Activated CD8-positive, alpha-beta memory T cell treated with anti-CD3 and anti-CD28 coated beads for 1 hour (primary cell): Measurements from ENCODE around the gene TBC1D8.

Source experiments
- DNase-seq, 2 donors: peaks; one replicate each; pipeline ENCODE4 v3.0.0-alpha.2; 2020; ENCODE audit warnings: low read depth in 1 of 2; ENCODE audit errors: extremely low read depth in 1 of 2

The TBC1D8 gene

GRCh38 chr2:101162561-101163330 is 11.6 kb upstream of the TBC1D8 start:
- no peak for DNase-seq

DNA sequence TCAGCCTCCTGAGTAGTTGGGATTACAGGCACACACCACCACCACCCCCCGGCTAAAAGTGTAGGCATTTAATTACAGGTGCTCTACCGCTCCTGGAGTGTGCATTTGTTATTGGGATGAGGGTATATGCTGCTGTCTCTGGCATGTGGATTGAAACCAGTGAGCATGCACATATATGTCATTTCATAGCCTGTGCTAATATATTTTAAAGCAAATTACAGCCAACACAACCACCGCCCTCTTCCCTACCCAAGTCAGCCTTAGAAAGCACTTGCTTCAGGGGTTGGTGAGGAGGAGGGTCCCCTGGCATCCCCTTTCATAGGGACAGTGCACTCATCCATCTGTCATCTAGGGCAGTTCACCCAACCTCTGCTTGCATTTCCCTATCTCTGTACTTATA is 10.5 kb upstream of the TBC1D8 start:
- DNase-seq: no peak

DNA sequence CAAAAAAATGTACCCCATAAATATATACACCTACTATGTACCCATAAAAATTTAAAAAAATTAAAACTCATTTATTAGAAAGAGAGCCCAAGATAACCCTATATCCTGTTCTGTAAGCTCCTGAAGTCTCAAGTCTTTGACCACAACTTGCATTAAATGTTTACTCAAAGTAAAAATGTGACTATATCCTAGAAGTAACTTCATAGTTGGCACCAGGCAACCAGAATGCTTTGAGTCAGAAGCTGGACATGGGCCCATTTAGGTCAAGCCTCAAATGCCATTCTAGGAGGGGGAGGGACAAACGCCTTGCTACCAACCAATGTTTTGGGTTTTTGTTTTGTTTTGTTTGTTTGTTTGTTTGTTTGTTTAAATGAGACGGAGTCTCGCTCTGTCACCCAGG is 9.3 kb upstream of the TBC1D8 start:
- DNase-seq: no peak

DNA sequence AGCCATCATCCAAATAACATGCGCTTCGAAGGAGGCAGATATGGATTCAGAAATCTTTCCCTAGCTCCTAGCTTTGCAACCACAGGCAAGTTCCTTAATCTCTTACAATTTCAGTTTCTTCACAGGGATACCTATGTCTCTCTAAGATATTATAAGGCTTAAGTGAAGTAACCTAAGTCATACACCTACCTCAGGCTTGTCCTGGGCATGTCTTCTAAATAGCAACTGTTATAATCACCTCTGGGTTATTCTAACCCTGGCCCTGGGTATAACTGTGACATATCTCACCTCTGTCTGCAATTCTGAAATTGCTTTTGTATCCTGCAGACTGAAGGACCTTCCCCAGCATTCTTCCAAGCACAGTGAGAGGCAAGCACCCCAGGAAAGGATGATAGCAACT is 8.3 kb upstream of the TBC1D8 start:
- no peak for DNase-seq

DNA sequence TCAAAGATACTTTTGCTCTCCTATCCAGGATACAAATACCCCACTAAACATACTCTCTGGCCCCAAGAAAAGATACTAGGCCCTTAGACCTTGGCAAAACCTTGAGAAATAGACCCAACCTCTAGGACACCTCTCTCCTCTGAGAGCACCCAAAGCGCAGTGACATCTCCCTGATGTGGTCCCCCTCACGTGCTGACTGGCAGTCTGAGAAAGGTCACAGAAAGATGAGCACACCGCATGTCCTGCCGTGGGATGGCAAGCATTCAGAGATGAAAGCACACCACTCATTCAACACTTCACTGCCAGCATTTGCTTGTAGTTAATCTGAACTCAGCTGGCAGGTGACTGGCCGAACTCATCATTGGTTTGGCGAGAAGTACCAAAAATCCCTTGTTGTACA is 6.1 kb upstream of the TBC1D8 start:
- DNase-seq: no peak

DNA sequence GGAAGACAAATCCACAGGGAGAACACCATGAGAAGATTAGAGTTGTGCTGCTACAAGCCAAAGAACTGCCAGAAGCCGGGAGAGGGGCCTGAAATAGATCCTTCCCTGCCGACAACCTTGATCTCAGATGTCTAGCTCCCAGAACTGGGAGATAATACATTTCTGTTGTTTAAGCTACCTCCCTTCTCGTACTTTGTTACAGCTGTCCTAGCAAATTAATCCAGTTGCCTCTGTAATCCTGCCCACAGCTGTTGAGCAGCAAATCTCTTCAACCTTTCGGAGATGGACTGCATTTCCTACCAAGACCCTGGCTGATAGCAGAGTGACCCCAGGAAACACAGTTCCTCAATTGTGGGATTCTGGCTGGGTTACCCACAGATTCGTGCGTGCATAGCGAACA is 2.6 kb upstream of the TBC1D8 start:
- DNase-seq: no peak

DNA sequence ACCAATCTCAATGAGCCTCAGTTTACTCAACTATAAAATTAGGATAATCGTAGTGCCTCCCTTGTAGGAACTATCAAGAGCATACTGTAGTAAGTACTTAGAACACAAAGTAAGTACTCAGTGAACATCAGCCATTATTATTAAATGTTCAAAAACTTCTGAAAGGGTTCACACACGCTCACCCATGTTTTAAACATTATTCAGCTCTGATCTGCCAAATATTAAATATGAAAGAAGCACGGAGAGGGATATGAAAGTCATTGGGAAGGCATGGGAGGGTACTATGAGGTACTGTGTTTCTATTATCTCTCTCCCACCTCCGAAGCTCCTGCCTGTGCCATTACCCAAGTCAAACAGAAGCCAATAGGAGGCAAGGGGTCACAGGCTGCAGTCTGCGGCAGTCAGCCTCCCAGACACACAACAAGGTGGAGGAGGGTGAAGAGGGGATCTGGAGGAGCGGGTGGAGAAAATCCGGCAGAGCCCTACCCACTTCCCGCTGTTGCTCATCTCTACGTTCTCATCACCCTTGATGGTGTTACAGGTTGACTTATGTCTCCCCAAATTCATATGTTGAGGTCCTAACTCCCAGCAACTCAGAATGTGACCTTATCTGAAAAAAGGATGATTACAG is 2.0 kb upstream of the TBC1D8 start:
- no peak for DNase-seq

DNA sequence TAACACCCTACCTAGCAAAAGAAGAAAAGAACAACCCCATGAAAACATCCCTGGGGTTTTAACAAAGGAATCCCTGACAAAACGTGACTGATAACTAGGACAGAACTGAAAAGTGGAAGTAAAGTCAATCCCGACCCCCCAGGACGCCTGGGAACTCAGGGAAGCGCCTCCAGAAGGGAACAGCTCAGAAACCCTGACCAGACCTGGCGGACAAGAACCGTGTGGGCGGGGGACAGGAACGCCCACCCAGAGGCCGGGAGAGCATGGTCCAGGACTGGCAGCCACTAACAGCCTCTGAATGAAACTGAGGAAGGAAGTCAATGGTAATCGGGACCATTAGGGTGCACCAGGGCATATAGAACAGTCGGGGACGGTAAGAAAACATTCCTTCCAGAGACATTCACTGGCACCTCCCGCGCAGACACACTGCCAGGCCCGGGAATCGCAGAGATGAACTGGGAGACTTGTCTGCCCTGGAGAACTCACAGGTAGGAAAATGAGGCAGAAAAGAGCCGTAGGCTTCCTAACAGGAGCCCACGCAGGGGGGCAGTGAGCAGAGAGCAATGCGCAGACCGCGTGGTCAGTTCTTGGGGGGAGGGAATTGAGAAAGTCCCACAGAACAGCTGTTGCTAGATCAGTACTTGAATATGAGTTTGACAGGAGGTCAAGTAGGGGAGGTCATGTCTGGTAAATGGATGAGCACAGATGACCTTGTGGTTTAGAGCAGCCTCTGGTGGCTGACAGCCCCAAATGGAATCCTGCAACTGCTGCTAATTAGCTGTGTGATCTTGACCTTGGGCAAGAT is 1.3 kb upstream of the TBC1D8 start:
- no peak for DNase-seq

- no peak for DNase-seq
Observed at GRCh38 chr2:101151859-101152271, 683 bp upstream of the TBC1D8 start.

DNA sequence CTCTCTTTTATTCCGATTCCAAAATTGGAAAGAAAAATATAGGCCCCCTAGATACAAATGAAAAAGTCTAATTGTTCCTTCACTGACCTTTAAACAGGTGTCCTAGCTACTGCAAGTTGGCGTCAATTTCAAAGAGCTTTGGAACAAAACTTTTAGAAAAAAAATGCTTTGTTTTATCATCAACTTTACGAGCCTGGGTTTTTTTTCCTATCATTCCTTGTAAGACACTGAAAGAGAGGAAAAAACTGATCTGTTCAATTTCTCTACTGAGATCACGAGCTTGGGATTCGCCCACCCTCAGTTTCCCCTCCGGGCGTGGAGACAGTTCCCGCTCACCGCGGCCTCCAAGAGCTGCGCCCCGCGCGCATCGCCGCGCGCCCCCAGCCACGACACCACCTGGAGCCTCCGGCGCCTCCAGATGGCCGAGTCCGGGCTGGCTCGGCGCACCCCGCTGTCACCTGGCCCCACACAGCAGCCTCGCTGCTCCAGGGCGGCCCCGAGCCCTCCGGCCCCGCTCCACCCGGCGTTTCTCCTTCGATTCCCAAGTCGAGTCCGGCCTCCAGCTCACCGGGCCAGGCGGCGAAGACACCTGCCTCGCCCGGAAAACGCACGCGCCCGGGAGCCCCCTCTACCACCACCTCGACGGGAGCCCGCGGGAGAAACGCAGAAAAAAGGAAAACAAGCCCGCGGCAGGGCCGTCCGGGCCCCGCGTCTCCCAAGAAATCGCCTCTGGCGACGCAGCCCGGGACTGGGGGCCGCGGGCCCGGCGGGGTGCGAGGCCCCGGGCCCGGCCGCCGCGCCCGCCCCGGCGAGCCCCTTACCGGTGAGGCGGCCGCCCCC is 656 bp downstream of the TBC1D8 start:
- no peak for DNase-seq

GRCh38 chr2:101149241-101150192 is 1.7 kb downstream of the TBC1D8 start:
- no peak for DNase-seq

DNA sequence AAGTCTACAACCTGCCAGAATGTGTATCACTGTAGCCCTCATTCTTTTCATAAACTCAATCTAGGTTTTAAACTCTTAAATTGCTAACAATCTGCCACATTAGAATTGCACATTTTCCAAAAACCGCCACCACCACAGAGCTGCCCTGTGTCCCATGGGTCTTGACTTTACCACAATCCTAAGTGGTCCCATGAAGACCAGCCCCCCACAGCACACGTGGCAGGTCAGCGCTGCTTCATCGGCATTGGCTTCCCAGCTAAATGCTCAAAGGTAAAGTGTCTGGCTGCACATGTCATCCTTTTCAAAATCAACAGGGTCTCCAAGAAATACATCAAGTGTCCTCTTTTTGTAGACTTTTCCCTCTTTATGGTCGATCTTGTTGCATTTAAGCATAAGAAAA is 2.4 kb downstream of the TBC1D8 start:
- no peak for DNase-seq

DNA sequence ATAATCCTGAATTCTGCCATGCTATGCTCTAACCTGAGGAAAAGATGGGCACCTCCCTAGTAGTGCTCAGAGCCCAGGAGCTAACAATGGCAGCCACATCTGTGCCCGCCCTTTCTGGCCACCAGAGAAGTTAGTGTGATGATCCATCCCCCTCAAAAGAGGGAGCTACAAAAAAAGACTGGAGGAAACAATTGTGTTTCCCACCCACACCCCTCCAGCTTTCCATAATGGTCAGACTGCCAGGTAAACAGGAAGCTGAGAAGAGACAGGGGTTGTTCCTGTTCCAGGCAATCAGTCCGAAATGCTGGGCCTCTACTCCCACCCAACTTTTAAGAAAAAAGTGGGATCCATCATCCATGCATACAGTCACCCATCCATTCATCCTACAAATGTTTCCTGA is 3.2 kb downstream of the TBC1D8 start:
- no peak for DNase-seq

GRCh38 chr2:101147062-101147461 is 4.1 kb downstream of the TBC1D8 start:
- no peak for DNase-seq

DNA sequence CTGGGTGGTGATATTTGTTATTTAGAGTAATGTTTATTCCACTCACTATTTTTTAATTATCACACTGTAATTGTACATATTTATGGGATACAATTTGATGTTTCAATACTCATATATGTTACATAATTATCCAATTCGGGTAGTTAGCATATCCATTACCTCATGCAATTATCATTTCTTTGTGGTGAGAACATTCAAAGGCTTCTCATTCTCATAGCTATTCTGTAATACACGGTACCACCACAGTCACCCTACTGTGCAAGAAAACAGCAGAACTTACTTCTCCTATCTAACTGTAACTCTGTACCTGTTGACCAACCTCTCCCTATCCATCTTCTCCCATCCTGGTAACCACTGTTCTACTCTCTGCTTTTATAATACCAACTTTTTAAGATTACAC is 4.6 kb downstream of the TBC1D8 start:
- DNase-seq: no peak

GRCh38 chr2:101145406-101145805 is 5.8 kb downstream of the TBC1D8 start:
- no peak for DNase-seq

DNA sequence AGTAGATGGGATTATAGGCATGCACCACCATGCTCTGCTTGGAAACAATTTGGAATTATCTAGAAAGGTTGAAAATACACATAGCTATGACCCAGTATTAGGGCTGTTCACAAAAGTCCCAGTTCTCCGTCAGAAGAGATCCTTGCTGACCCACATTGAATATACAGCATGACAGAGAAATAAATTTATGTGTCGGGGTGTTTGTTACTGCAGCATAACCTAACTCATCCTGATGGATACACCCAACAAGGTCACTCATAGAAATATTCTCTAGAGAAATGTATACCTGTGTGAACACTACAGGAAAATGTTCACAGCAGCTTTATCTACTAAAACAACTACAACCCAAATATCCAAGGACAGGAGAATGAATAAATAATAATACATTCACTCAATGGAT is 9.0 kb downstream of the TBC1D8 start:
- DNase-seq: no peak

DNA sequence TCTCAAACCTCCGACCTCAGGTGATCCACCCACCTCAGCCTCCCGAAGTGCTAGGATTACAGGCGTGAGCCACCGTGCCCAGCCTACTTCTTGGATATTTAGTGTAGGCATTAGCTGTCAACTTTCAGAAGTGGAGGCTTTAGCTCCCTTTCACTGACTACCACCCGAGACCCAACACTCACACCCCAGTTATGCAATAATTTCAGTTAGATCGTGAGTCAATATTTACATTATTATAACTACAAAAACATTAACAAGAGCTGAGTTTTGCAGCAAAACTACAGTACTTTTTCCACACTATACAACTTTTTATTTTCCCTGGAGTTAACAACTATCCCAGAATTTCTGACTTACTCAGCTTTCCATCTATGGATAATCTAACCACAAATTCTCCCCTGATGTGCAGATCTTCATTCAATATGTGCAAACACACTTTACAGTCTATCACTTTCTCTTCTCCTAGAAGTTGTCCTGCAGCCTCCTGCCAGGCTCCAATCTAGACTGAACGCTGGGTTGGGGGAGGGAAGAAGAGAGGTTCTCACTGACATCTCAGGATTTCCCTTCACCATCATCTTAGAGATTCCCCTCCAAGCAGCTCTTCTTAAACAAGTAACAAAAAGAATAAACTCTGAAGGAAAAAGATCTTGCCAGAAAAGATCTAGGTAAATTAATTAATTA is 10.1 kb downstream of the TBC1D8 start:
- DNase-seq: no peak

DNA sequence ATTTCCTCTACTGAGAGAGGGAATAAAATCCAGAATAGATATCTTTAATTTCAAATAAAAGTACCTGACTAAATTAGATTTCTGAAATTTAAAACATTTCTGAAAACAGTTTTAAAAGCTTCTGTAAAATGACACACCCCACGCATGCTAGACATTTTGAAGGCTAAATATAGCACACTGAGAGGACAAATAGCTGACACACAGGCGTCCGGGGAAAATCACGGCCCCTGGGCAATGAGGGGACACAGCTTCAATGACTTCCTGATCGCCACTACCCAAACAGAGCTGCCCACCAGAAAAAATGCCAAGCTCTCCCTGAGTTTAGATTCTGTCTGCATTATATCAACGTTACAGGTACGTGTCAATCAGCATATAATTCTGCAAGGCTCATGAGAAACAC is 10.9 kb downstream of the TBC1D8 start:
- no peak for DNase-seq
